HEK293T (cell line): ENCODE data around the gene PLSCR4.

Source experiments
- CTCF ChIA-PET: fragments of 350-600 bp; formaldehyde crosslinking; extraction: SDS; loops from one replicate; lab custom pipeline; 2021; ENCODE audit warnings: antibody characterized with exemption, inconsistent platforms; lab: Yijun Ruan, JAX
- POLR2A ChIA-PET: fragments of 350-600 bp; formaldehyde crosslinking; extraction: SDS; loops from one replicate; lab custom pipeline; 2020; ENCODE audit warnings: antibody characterized with exemption, inconsistent platforms; lab: Yijun Ruan, JAX
- DNase-seq: peaks from one replicate; pipeline ENCODE4 v3.0.0; 2012; ENCODE audit warnings: mixed read lengths; ENCODE audit errors: extremely low spot score
- ARNT ChIP-seq: fragments of 450-650 bp; IDR thresholded peaks from 2 replicates; pipeline ENCODE4 v1.6.1; 2017; ENCODE audit warnings: mild to moderate bottlenecking
- BHLHE40 ChIP-seq: fragments of 450-650 bp; IDR thresholded peaks from 2 replicates; pipeline ENCODE4 v1.6.1; 2016; ENCODE audit warnings: mild to moderate bottlenecking, moderate library complexity, borderline replicate concordance
- CTBP1 ChIP-seq: fragments of 450-650 bp; IDR thresholded peaks from 2 replicates; pipeline ENCODE4 v1.6.1; 2016; ENCODE audit warnings: borderline replicate concordance
- ELF4 ChIP-seq: fragments of 450-650 bp; IDR thresholded peaks from 2 replicates; pipeline ENCODE4 v1.6.1; 2017; ENCODE audit warnings: antibody characterized with exemption
- FOXA1 ChIP-seq: fragments of 450-650 bp; IDR thresholded peaks from 2 replicates; pipeline ENCODE4 v1.6.1; 2016; ENCODE audit warnings: mild to moderate bottlenecking
- FOXK2 ChIP-seq: fragments of 450-650 bp; IDR thresholded peaks from 2 replicates; pipeline ENCODE4 v1.6.1; 2016; ENCODE audit warnings: mild to moderate bottlenecking
- FOXM1 ChIP-seq: fragments of 450-650 bp; IDR thresholded peaks from 2 replicates; pipeline ENCODE4 v1.6.1; 2017; ENCODE audit warnings: mild to moderate bottlenecking, borderline replicate concordance
- HDGF ChIP-seq: fragments of 450-650 bp; IDR thresholded peaks from 2 replicates; pipeline ENCODE4 v1.6.1; 2017; ENCODE audit warnings: antibody characterized with exemption, borderline replicate concordance
- L3MBTL2 ChIP-seq: fragments of 450-650 bp; conservative IDR thresholded peaks from 2 replicates; pipeline ENCODE4 v1.6.1; 2016; ENCODE audit warnings: mild to moderate bottlenecking
- LEF1 ChIP-seq: fragments of 450-650 bp; IDR thresholded peaks from 2 replicates; pipeline ENCODE4 v1.6.1; 2017; ENCODE audit warnings: mild to moderate bottlenecking, borderline replicate concordance
- NFRKB ChIP-seq: fragments of 450-650 bp; IDR thresholded peaks from 2 replicates; pipeline ENCODE4 v1.6.1; 2016; ENCODE audit warnings: mild to moderate bottlenecking, moderate library complexity
- SP1 ChIP-seq: fragments of 450-650 bp; IDR thresholded peaks from 2 replicates; pipeline ENCODE4 v1.6.1; 2017
- SUZ12 ChIP-seq: fragments of 450-650 bp; IDR thresholded peaks from 2 replicates; pipeline ENCODE4 v1.6.1; 2016; ENCODE audit warnings: mild to moderate bottlenecking
- TARDBP ChIP-seq: fragments of 450-650 bp; IDR thresholded peaks from 2 replicates; pipeline ENCODE4 v1.6.1; 2016
- ZNF384 ChIP-seq: fragments of 450-650 bp; IDR thresholded peaks from 2 replicates; pipeline ENCODE4 v1.6.1; 2016
- TF ChIP-seq, protein P1 (sequence below): fragments of 450-650 bp; IDR thresholded peaks from 2 replicates; pipeline ENCODE4 v1.6.1; 2016

Gene PLSCR4

GRCh38 chr3:146217324-146217723 lies 33.6 kb downstream of the PLSCR4 start:
- ChIA-PET POLR2A (no interaction called here), CTCF (no interaction called here)
- TF ChIP-seq LEF1 (no peak), ZNF384 (no peak), HDGF (no peak), FOXA1 (no peak), L3MBTL2 (no peak)
- DNase-seq: no peak

GRCh38 chr3:146214493-146214892 lies 36.4 kb downstream of the PLSCR4 start:
- TF ChIP-seq CTBP1: no peak
- TF ChIP-seq ARNT: no peak
- TF ChIP-seq, protein P1, sequence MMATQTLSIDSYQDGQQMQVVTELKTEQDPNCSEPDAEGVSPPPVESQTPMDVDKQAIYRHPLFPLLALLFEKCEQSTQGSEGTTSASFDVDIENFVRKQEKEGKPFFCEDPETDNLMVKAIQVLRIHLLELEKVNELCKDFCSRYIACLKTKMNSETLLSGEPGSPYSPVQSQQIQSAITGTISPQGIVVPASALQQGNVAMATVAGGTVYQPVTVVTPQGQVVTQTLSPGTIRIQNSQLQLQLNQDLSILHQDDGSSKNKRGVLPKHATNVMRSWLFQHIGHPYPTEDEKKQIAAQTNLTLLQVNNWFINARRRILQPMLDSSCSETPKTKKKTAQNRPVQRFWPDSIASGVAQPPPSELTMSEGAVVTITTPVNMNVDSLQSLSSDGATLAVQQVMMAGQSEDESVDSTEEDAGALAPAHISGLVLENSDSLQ: no peak
- TF ChIP-seq TARDBP: no peak
- TF ChIP-seq FOXM1: no peak
- TF ChIP-seq LEF1: no peak
- TF ChIP-seq ELF4: no peak
- TF ChIP-seq FOXK2: no peak
- TF ChIP-seq NFRKB: no peak
- TF ChIP-seq FOXA1: no peak
- no peak for TF ChIP-seq BHLHE40
- no peak for TF ChIP-seq L3MBTL2
- no peak for TF ChIP-seq HDGF
- TF ChIP-seq ZNF384: no peak
- TF ChIP-seq SUZ12: no peak
- no peak for TF ChIP-seq SP1
- ChIA-PET CTCF (no interaction called here), POLR2A (no interaction called here)
- DNase-seq: no peak

- ChIA-PET CTCF (no interaction called here), POLR2A (no interaction called here)
- no peak for TF ChIP-seq SP1
- TF ChIP-seq, protein P1: no peak
- no peak for TF ChIP-seq FOXM1
- no peak for TF ChIP-seq BHLHE40
- TF ChIP-seq CTBP1: no peak
- no peak for TF ChIP-seq LEF1
- TF ChIP-seq TARDBP: no peak
- DNase-seq: no peak
These were observed 41.5 kb downstream of the PLSCR4 start for GRCh38 chr3:146209371-146209770.

DNA sequence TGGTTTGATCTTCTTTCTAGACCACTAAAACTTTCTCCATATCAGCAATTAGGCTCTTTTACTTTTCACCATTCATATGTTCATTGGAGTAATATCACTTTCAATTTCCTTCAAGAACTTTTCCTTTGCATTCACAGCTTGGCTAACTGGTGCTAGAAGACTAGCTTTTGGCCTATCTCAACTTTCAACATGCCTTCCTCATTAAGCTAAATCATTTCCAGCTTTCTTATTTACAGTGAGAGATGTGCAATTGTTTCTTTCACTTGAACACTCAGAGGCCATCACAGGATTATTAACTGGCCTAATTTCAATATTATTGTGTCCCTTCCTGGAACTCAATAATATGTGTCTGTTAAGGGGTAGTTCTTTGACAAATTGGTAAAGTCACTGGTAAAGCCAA lies 47.1 kb downstream of the PLSCR4 start:
- ChIA-PET POLR2A (no interaction called here), CTCF (interaction anchor here (0.5 kb wide), 1 partner anchor 22 kb away, joined by 6 read pairs; no protein-coding TSS in a partner anchor)
- no peak for TF ChIP-seq ZNF384
- no peak for TF ChIP-seq NFRKB
- TF ChIP-seq FOXK2: no peak
- TF ChIP-seq, protein P1: no peak
- TF ChIP-seq LEF1: no peak
- TF ChIP-seq ARNT: no peak
- no peak for TF ChIP-seq FOXM1
- no peak for DNase-seq

DNA sequence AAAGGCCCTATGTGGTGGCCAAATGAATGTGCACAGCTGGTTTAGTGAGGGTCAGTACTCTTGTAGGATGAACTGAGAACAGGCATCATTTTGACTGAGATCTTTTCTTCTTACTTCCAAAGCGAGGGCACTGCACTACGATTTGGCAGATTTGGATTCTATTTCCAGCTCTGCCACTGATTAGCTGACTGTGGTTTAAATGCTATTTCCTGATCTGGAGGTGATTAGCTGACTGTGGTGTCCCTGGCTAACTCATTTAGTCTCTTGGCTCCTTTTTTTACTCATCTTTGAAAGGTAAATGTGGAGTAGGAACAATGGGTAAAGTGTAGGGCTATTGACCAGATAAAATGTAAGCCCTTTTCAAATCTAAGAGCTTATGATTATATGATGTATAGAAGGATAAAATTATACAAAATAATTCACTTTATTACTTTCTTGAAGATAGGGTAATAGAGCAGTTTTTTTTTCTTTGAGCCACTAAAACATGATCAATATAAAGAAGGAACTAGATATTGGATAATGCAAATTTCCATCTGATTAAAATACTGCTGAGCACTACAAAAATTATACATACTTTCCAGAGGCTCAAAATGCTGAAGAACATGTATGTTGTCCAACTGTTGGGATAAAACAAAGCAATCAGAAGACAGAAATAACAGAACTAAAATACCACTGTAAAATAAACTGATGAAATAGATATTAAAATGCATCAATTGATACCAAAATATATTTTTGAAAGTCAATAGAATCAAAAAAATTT lies 50.3 kb downstream of the PLSCR4 start:
- TF ChIP-seq NFRKB (no peak), SUZ12 (no peak), LEF1 (no peak), SP1 (no peak), FOXA1 (no peak), FOXK2 (no peak), ZNF384 (no peak), BHLHE40 (no peak), ARNT (no peak), L3MBTL2 (no peak), TARDBP (no peak), HDGF (no peak), CTBP1 (no peak)
- TF ChIP-seq, protein P1: no peak
- ChIA-PET POLR2A (no interaction called here), CTCF (interaction anchor here (0.7 kb wide), 2 partner anchors 28 to 377 kb away, joined by 5 to 6 read pairs; no protein-coding TSS in a partner anchor)
- DNase-seq: no peak

DNA sequence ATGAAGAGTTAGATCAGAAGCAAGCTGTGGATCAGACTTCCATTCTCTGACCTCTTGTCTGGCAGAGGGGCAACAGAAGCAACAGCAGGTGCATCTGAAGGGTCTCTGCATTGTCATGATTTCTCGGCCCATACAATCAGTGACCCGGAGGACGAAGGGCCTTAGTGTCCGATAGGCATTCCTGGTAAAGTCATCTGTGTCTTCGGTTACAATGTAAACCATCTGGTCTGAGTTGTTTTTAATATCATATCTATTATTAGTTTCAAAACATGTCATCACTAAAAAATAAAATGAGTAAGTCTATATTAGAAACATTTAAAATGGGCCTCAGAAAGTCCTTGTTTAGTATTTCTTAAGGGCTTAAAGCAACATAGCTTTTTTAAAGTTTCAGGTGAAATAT lies 51.1 kb downstream of the PLSCR4 start:
- POLR2A ChIA-PET: no interaction called here
- no peak for TF ChIP-seq TARDBP
- no peak for TF ChIP-seq LEF1
- no peak for TF ChIP-seq BHLHE40
- no peak for TF ChIP-seq SP1
- TF ChIP-seq, protein P1: no peak
- DNase-seq: no peak
- CTCF ChIA-PET: no interaction called here
